Measurements from ENCODE around the gene GRID1. TPM values are rescaled to one million over a fixed set of nuclear protein-coding genes. Genes with fewer than 3 reads are reported as not detected.
A peak's percentile ranks its signal among the peaks of the same experiment; 100 is the strongest.

The GRID1 gene
- total and polyA plus RNA-seq, 11 donors: 0.69 to 3.4 (median 1.6) TPM

- WGBS, 4 donors: 79 to 89% (median 82%) methylated on average over 8 to 9 of the region's 9 CpGs
- Histone ChIP-seq H3K4me3 (no peak overlapping the region), H3K36me3 (no peaks in the 10 kb centered on the region), H3K4me1 (peaks cover 0 to 11% (median 0%) of the 10 kb centered on the region in 12 donors), H3K9me3 (no peaks in the 10 kb centered on the region), H3K27me3 (peaks cover 0 to 5% (median 0%) of the 10 kb centered on the region in 9 donors), H3K27ac (no peak overlapping the region)
- peak in 1 of 4 donors; percentile 19 for ATAC-seq
- intact Hi-C loops (cut with DNase I): loop anchor here in 2 of 10 donors (5.0 to 10.0 kb wide), 2 partner anchors 266 to 513 kb away; no protein-coding TSS in a partner anchor
- TF ChIP-seq POLR2A (IDR thresholded peaks at IDR 0.05): no peak
- TF ChIP-seq CTCF (IDR thresholded peaks at IDR 0.05): no peak
- no peak for DNase-seq
Observed at GRCh38 chr10:86060386-86061277, 306.0 kb downstream of the GRID1 start.

GRCh38 chr10:86059892-86060291 is 306.7 kb downstream of the GRID1 start:
- Histone ChIP-seq H3K36me3 (no peaks in the 10 kb centered on the region), H3K4me3 (no peak overlapping the region), H3K4me1 (peaks cover 0 to 11% (median 0%) of the 10 kb centered on the region in 12 donors), H3K27me3 (peaks cover 0 to 2% (median 0%) of the 10 kb centered on the region in 9 donors), H3K9me3 (no peaks in the 10 kb centered on the region), H3K27ac (no peak overlapping the region)
- 90 to 91% (median 91%) methylated on average over 3 of the region's 3 CpGs for WGBS, 4 donors
- TF ChIP-seq POLR2A (IDR thresholded peaks at IDR 0.05) (no peak), CTCF (IDR thresholded peaks at IDR 0.05) (no peak)
- ATAC-seq: no peak
- intact Hi-C loops (cut with DNase I): loop anchor here in 2 of 10 donors (5.0 to 10.0 kb wide), 2 partner anchors 265 to 513 kb away; no protein-coding TSS in a partner anchor
- DNase-seq: no peak

DNA sequence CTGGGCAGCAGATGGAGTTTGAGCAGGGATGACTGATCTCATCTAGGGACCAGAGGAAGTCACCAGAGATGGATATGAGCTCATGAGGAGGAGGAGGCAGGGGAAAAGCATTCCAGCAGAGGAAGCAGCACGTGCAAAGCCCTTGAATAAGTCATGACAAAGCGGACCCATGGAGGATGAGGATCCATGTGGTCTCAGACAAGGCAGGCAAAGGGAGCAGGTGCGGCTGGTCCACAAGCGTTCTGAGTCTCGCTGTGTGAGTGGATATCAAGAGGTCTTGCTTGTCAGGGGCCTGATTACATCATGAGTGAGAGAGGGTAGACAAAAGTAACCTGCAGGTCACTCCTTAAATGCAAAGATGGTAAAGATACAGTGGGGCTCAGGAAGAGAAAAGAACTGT is 307.6 kb downstream of the GRID1 start:
- H3K9me3 ChIP-seq: no peaks in the 10 kb centered on the region
- no peak for ATAC-seq
- TF ChIP-seq CTCF (IDR thresholded peaks at IDR 0.05): no peak
- TF ChIP-seq POLR2A (IDR thresholded peaks at IDR 0.05): no peak

GRCh38 chr10:86057708-86058107 is 308.9 kb downstream of the GRID1 start:
- H3K4me1 ChIP-seq: peaks cover 0 to 11% (median 0%) of the 10 kb centered on the region in 12 donors
- H3K9me3 ChIP-seq: no peaks in the 10 kb centered on the region
- H3K4me3 ChIP-seq: no peak overlapping the region
- TF ChIP-seq CTCF (IDR thresholded peaks at IDR 0.05): no peak
- no peak for TF ChIP-seq POLR2A (IDR thresholded peaks at IDR 0.05)
- H3K36me3 ChIP-seq: no peaks in the 10 kb centered on the region
- WGBS, 4 donors: 48 to 54% (median 52%) methylated on average over 5 of the region's 5 CpGs
- ATAC-seq (peak in 3 of 4 donors; percentile 46 to 85 (median 47)), DNase-seq (peak in 1 of 5 donors; percentile 40)
- intact Hi-C loops (cut with DNase I): no loop called here
- no peak overlapping the region for H3K27ac ChIP-seq
- no peaks in the 10 kb centered on the region for H3K27me3 ChIP-seq

More for the DNA sequence above, 307.6 kb downstream of the GRID1 start:
- Histone ChIP-seq H3K27me3 (no peaks in the 10 kb centered on the region), H3K27ac (no peak overlapping the region), H3K4me1 (peaks cover 0 to 11% (median 0%) of the 10 kb centered on the region in 12 donors), H3K36me3 (no peaks in the 10 kb centered on the region), H3K4me3 (no peak overlapping the region)
- intact Hi-C loops (cut with DNase I): no loop called here
- DNase-seq: no peak
- 79 to 86% (median 83%) methylated on average over 5 of the region's 5 CpGs for WGBS, 4 donors
